ENCODE data around the gene ACSM3.
A peak's percentile ranks its signal among the peaks of the same experiment; 100 is the strongest.

DNA sequence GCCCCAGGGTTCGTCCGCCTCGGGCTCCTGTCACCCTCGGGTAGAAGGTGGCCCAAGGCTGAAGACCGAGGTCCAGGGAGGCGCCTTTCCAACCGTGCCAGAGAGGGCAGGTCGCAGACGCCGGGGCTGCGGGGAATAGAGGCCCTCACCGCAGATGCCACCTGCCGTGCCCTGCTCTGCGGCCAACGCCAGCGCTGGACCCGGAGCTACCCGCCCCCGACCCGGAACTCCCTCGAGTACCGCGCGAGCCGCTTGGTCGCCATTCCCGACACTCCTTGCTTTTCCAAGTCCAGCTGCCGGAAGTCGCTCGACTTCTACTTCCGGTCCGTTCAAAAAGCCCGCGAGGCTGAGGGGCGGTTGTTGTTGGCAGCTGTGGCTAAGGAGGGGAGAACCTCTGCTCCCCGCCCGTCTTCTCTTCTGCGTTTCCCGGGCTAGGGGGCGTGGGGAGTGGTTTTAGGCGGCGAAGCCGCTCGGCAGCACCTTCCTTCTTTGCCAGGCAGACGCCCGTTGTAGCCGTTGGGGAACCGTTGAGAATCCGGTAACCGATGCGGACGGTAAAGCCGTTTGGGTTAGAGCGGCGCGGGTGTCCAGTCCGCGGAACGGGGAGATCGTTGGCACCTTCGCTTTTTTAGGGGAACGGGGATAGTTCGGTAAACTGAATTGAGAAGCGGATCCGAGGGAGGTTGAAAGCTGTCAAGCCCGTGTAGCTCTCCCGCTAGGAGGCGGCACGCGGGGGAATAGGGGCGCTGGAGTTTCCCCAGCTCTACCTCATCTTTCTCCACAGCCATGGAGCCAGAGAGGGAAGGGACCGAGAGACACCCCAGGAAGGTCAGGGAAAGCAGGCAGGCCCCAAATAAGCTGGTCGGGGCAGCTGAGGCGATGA lies 42.6 kb downstream of the ACSM3 start, which contains the start of the genes ERI2 and REXO5:
- TF ChIP-seq POLR2AphosphoS5 (IDR thresholded peaks at IDR 0.05; ENCODE audit: low read length), result peak; percentile 70
- TF ChIP-seq, protein P1, sequence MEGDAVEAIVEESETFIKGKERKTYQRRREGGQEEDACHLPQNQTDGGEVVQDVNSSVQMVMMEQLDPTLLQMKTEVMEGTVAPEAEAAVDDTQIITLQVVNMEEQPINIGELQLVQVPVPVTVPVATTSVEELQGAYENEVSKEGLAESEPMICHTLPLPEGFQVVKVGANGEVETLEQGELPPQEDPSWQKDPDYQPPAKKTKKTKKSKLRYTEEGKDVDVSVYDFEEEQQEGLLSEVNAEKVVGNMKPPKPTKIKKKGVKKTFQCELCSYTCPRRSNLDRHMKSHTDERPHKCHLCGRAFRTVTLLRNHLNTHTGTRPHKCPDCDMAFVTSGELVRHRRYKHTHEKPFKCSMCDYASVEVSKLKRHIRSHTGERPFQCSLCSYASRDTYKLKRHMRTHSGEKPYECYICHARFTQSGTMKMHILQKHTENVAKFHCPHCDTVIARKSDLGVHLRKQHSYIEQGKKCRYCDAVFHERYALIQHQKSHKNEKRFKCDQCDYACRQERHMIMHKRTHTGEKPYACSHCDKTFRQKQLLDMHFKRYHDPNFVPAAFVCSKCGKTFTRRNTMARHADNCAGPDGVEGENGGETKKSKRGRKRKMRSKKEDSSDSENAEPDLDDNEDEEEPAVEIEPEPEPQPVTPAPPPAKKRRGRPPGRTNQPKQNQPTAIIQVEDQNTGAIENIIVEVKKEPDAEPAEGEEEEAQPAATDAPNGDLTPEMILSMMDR (IDR thresholded peaks at IDR 0.05 in 2 of 3, conservative IDR thresholded peaks at IDR 0.05 in 1 of 3; ENCODE audit: control insufficient read depth in 2 of 3, extremely low read depth in 1 of 3, insufficient read depth in 1 of 3, low read depth in 3 of 3, low read length in 3 of 3), result peak; percentile 41 to 57 (median 56); a peak in 5 of 6 replicates
- peak; percentile 75 for TF ChIP-seq EED (IDR thresholded peaks at IDR 0.05; ENCODE audit: low read depth)
- peak; percentile 31 for TF ChIP-seq MAX (IDR thresholded peaks at IDR 0.05; ENCODE audit: low read depth, low read length)
- no peak for TF ChIP-seq BRCA1 (IDR thresholded peaks at IDR 0.05; ENCODE audit: low read depth, low read length)
- peak; percentile 50; the same call in 1 of the 2 replicates for TF ChIP-seq MXI1 (IDR thresholded peaks at IDR 0.05; ENCODE audit: low read depth, low read length)
- TF ChIP-seq, protein P2, sequence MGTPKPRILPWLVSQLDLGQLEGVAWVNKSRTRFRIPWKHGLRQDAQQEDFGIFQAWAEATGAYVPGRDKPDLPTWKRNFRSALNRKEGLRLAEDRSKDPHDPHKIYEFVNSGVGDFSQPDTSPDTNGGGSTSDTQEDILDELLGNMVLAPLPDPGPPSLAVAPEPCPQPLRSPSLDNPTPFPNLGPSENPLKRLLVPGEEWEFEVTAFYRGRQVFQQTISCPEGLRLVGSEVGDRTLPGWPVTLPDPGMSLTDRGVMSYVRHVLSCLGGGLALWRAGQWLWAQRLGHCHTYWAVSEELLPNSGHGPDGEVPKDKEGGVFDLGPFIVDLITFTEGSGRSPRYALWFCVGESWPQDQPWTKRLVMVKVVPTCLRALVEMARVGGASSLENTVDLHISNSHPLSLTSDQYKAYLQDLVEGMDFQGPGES (IDR thresholded peaks at IDR 0.05), result no peak
